NCI-H510A treated with DMSO at 0.1 percent for 48 hours (cell line): ENCODE data around the gene ADAT3.
A peak's percentile ranks its signal among the peaks of the same experiment; 100 is the strongest.
"Not testable (repeated sequence)": the region's sequence is repeated elsewhere in the genome, so short reads cannot be mapped to it uniquely, and the experiment has no call there.

ENCODE experiments used
- DNase-seq: peaks from one replicate; lab custom pipeline; 2025; lab: John Stamatoyannopoulos, UW

Gene ADAT3

GRCh38 chr19:1882786-1883692 lies 22.2 kb upstream of the ADAT3 start:
- no peak for DNase-seq

GRCh38 chr19:1883784-1884183 lies 21.4 kb upstream of the ADAT3 start:
- DNase-seq = no peak

GRCh38 chr19:1884291-1884718 lies 20.9 kb upstream of the ADAT3 start:
- no peak for DNase-seq

GRCh38 chr19:1884719-1885334 lies 20.4 kb upstream of the ADAT3 start:
- DNase-seq = no peak

- peak; percentile 62 for DNase-seq
Observed at GRCh38 chr19:1885398-1886119, 19.6 kb upstream of the ADAT3 start, which contains the start of gene ABHD17A. ABHD17A (minus strand) TSS chr19:1885496; CDS start chr19:1881566, 3,930 bp downstream.

GRCh38 chr19:1886360-1886759 lies 18.8 kb upstream of the ADAT3 start:
- not testable (repeated sequence) for DNase-seq

GRCh38 chr19:1888385-1888784 lies 16.8 kb upstream of the ADAT3 start:
- DNase-seq = no peak

- no peak for DNase-seq
Observed at GRCh38 chr19:1889907-1890306, 15.3 kb upstream of the ADAT3 start.

GRCh38 chr19:1893791-1894190 lies 11.4 kb upstream of the ADAT3 start:
- no peak for DNase-seq

GRCh38 chr19:1896508-1896907 lies 8.7 kb upstream of the ADAT3 start:
- DNase-seq = no peak

- no peak for DNase-seq
Observed at GRCh38 chr19:1901940-1902404, 3.2 kb upstream of the ADAT3 start.

- no peak for DNase-seq
Observed at GRCh38 chr19:1902923-1903322, 2.3 kb upstream of the ADAT3 start.

GRCh38 chr19:1904860-1905109 lies 414 bp upstream of the ADAT3 start:
- DNase-seq = no peak

- DNase-seq = no peak
Observed at GRCh38 chr19:1905863-1906375, 720 bp downstream of the ADAT3 start.

- no peak for DNase-seq
Observed at GRCh38 chr19:1906985-1907562, 1.9 kb downstream of the ADAT3 start.

GRCh38 chr19:1907563-1908363 lies 2.6 kb downstream of the ADAT3 start:
- DNase-seq = no peak

GRCh38 chr19:1908364-1908678 lies 3.1 kb downstream of the ADAT3 start:
- no peak for DNase-seq

- DNase-seq = no peak
Observed at GRCh38 chr19:1909761-1910080, 4.5 kb downstream of the ADAT3 start.

GRCh38 chr19:1910177-1910576 lies 5.0 kb downstream of the ADAT3 start:
- no peak for DNase-seq

- no peak for DNase-seq
Observed at GRCh38 chr19:1911098-1911497, 5.9 kb downstream of the ADAT3 start.

- no peak for DNase-seq
Observed at GRCh38 chr19:1911995-1912394, 6.8 kb downstream of the ADAT3 start.
